MCF 10A (cell line): ENCODE measurements around the gene PRKAB1. TPM values are rescaled to one million over a fixed set of nuclear protein-coding genes. Genes with fewer than 3 reads are reported as not detected.
A peak's percentile ranks its signal among the peaks of the same experiment; 100 is the strongest.

ENCODE experiments used
- BruUV-seq: library from RNA; stranded (reverse); fragments of 400-500 nt; replicated peaks from 2 replicates; lab custom pipeline; 2021; lab: Mats Ljungman, UMichigan
- CTCF ChIA-PET: fragments of 300-600 bp; sonication (Branson Sonifier 250); formaldehyde crosslinking; extraction: SDS; loops from one replicate; lab custom pipeline; 2021; ENCODE audit warnings: antibody characterized with exemption, inconsistent platforms; lab: Yijun Ruan, JAX
- POLR2A ChIA-PET: fragments of 300-600, 350-650 bp; sonication (Branson Sonifier 250); formaldehyde crosslinking; extraction: SDS; loops from one replicate; lab custom pipeline; 2020; ENCODE audit warnings: antibody characterized with exemption, inconsistent platforms; lab: Yijun Ruan, JAX
- DNase-seq: peaks from one replicate; pipeline ENCODE4 v3.0.0-alpha.2; 2018; ENCODE audit not compliant: unreplicated experiment
- H3K27ac Mint-ChIP-seq: one replicate; pipeline ENCODE4 v1.8.0; 2022; ENCODE audit warnings: mild to moderate bottlenecking, low read depth, mixed read lengths; ENCODE audit not compliant: unreplicated experiment
- H3K27me3 Mint-ChIP-seq: one replicate; pipeline ENCODE4 v1.8.0; 2022; ENCODE audit warnings: mixed read lengths; ENCODE audit not compliant: insufficient read depth, unreplicated experiment
- H3K36me3 Mint-ChIP-seq: one replicate; pipeline ENCODE4 v1.8.0; 2022; ENCODE audit warnings: mild to moderate bottlenecking, moderate library complexity, mixed read lengths; ENCODE audit not compliant: insufficient read depth, unreplicated experiment
- H3K4me1 Mint-ChIP-seq: one replicate; pipeline ENCODE4 v1.8.0; 2022; ENCODE audit warnings: mixed read lengths; ENCODE audit not compliant: insufficient read depth, unreplicated experiment
- H3K4me3 Mint-ChIP-seq: one replicate; pipeline ENCODE4 v1.8.0; 2022; ENCODE audit warnings: mild to moderate bottlenecking, moderate library complexity, mixed read lengths; ENCODE audit not compliant: unreplicated experiment
- H3K9me3 Mint-ChIP-seq: one replicate; pipeline ENCODE4 v1.8.0; 2022; ENCODE audit warnings: mixed read lengths; ENCODE audit not compliant: unreplicated experiment
- intact Hi-C: fragments of 100-400 bp; cut with micrococcal nuclease; formaldehyde crosslinking; loops from 2 replicates; pipeline ENCODE4 v1.14.1; 2022
- total RNA-seq: library from RNA; stranded (reverse); gene quantifications from 2 replicates; pipeline ENCODE4 v1.2.3, GENCODE V29; 2022
- TF ChIP-seq, protein P1 (sequence below): fragments of 200-600 bp; IDR thresholded peaks from one replicate; pipeline ENCODE4 v1.8.0; 2022; ENCODE audit warnings: antibody characterized with exemption, mild to moderate bottlenecking; ENCODE audit not compliant: unreplicated experiment

PRKAB1 gene
- total RNA-seq, 1 experiment from 2014 or later: 27.2 TPM

DNA sequence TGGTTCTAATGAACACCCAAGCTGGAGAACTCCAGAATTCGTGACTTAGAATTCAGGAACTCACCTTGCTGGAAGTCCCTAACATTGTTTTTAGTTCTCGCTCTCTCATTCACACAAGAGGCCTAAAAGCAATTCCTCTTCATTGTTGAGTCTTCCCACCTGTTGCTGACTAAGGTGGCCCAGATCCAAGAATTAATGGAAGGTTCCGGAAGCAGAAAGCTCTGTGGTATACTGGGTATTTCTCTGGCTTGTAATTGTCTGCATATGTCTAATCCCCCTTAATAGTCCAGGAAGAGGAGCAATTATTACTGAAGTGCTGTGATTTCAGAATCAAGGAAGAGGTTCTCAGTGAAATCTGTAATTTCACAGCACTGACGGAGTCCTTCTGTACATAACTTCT lies 43.0 kb upstream of the PRKAB1 start:
- no peaks in the 10 kb centered on the region for H3K36me3 Mint-ChIP-seq
- no TSS peak for BruUV-seq
- TF ChIP-seq, protein P1, sequence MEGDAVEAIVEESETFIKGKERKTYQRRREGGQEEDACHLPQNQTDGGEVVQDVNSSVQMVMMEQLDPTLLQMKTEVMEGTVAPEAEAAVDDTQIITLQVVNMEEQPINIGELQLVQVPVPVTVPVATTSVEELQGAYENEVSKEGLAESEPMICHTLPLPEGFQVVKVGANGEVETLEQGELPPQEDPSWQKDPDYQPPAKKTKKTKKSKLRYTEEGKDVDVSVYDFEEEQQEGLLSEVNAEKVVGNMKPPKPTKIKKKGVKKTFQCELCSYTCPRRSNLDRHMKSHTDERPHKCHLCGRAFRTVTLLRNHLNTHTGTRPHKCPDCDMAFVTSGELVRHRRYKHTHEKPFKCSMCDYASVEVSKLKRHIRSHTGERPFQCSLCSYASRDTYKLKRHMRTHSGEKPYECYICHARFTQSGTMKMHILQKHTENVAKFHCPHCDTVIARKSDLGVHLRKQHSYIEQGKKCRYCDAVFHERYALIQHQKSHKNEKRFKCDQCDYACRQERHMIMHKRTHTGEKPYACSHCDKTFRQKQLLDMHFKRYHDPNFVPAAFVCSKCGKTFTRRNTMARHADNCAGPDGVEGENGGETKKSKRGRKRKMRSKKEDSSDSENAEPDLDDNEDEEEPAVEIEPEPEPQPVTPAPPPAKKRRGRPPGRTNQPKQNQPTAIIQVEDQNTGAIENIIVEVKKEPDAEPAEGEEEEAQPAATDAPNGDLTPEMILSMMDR: no peak
- H3K27ac Mint-ChIP-seq: no peak overlapping the region
- peaks cover 6% of the 10 kb centered on the region for H3K4me1 Mint-ChIP-seq
- CTCF ChIA-PET: interaction anchor here (0.6 to 0.7 kb wide), 2 partner anchors 437 to 1230 kb away, joined by 3 read pairs; no protein-coding TSS in a partner anchor
- POLR2A ChIA-PET: no interaction called here
- peak; percentile 27 for DNase-seq
- intact Hi-C loops: no loop called here
- no peaks in the 10 kb centered on the region for H3K9me3 Mint-ChIP-seq
- H3K27me3 Mint-ChIP-seq: peaks cover 12% of the 10 kb centered on the region
- H3K4me3 Mint-ChIP-seq: no peak overlapping the region

DNA sequence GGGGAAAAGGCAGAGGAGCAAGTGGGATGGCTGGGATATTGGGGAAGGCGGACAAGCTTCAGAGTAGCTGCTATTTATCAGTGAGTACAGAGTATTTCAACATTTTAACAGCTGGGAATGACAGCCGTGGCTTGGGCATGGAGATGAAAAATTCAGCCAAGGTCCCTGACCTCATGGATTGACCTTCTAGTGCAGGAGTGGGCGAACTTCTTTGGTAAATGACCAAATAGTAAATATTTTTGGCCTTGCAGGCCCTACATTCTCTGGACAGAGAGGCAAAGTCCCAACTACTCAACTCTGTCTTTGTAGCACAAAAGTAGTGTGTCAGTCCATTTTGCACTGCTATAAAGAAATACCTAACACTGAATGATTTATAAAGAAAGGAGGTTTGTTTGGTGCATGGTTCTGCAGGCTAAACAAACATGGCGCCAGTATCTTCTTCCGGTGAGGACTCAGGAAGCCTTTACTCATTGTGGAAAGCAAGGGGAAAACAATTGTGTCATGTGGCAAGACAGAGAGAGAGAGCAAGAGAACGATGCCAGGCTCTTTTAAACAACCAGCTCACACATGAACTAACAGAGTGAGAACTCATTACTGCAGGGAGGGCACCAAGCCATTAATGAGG lies 40.8 kb upstream of the PRKAB1 start:
- CTCF ChIA-PET: interaction anchor here (0.7 kb wide), 1 partner anchor 20 kb away, joined by 3 read pairs; no protein-coding TSS in a partner anchor
- Mint-ChIP-seq H3K27me3 (peaks cover 9% of the 10 kb centered on the region), H3K36me3 (no peaks in the 10 kb centered on the region), H3K4me1 (peaks cover 6% of the 10 kb centered on the region), H3K4me3 (no peak overlapping the region), H3K27ac (no peak overlapping the region), H3K9me3 (no peaks in the 10 kb centered on the region)
- TF ChIP-seq, protein P1: no peak
- BruUV-seq: no TSS peak
- POLR2A ChIA-PET: no interaction called here
- intact Hi-C loops: no loop called here
- no peak for DNase-seq

DNA sequence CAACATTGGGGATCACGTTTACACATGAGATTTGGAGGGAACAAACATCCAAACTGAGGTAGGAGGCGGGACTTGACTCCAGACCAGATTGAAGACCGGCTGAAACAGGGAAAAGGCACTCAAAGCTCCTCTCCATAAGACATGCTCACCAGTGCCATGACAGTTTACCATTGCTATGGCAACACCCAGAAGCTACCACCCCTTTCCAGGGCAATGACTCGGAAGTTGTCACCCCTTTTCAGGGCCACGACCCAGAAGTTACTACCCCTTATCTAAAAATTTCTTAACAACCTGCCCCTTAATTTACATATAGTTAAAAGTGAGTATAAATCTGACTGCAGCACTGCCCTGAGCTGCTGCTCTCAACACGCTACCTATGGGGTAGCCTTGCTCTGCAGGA lies 40.2 kb upstream of the PRKAB1 start:
- peaks cover 3% of the 10 kb centered on the region for H3K27me3 Mint-ChIP-seq
- BruUV-seq: no TSS peak
- H3K36me3 Mint-ChIP-seq: no peaks in the 10 kb centered on the region
- TF ChIP-seq, protein P1: no peak
- intact Hi-C loops: no loop called here
- ChIA-PET CTCF (interaction anchor here (1.2 kb wide), 1 partner anchor 182 kb away, joined by 5 read pairs; no protein-coding TSS in a partner anchor), POLR2A (no interaction called here)
- H3K27ac Mint-ChIP-seq: no peak overlapping the region
- H3K9me3 Mint-ChIP-seq: no peaks in the 10 kb centered on the region
- DNase-seq: no peak
- no peak overlapping the region for H3K4me3 Mint-ChIP-seq
- H3K4me1 Mint-ChIP-seq: peaks cover 6% of the 10 kb centered on the region

DNA sequence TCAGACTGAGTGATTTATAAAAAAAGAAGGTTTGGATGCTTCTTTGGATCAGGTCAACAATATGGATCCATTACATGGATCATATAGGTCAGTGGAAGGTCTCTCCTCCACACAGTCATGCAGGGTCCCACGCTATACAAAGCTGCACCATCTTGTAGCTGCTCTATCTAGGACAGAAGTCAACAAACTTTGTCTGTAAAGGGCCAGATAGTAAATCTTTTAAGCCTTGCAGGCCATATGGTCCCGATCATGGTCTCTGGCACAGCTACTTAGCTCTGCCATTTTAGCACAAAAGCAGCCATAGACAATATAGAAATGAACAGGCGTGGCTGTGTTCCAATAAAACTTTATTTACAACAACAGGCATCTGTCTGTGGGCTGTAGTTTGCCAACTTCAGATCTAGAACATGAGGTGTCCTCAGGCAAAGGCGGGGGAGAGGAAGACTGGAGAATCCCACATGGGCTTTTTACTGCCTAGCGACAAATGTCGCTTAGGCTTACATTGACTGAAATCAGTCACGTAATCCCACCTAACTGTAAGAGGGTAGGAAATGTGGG lies 37.6 kb upstream of the PRKAB1 start:
- Mint-ChIP-seq H3K9me3 (no peaks in the 10 kb centered on the region), H3K36me3 (peaks cover 6% of the 10 kb centered on the region), H3K4me1 (peaks cover under 1% of the 10 kb centered on the region), H3K27ac (no peak overlapping the region), H3K27me3 (peaks cover 5% of the 10 kb centered on the region), H3K4me3 (no peak overlapping the region)
- intact Hi-C loops: no loop called here
- DNase-seq: no peak
- POLR2A ChIA-PET: no interaction called here
- TF ChIP-seq, protein P1: no peak
- CTCF ChIA-PET: interaction anchor here (1.1 kb wide), 1 partner anchor 28 kb away, joined by 4 read pairs; no protein-coding TSS in a partner anchor
- no TSS peak for BruUV-seq
